22Rv1 (cell line): ENCODE data around the gene ZNF827.

Experiments
- H3K27ac ChIP-seq: fragments of 450-650 bp; 2 replicates; pipeline ENCODE4 v1.5.1; 2017
- ZFX ChIP-seq: fragments of 450-650 bp; IDR thresholded peaks from 2 replicates; pipeline ENCODE4 v1.6.1; 2017; ENCODE audit warnings: antibody characterized with exemption, borderline replicate concordance
- TF ChIP-seq, protein P1 (sequence below): fragments of 450-650 bp; IDR thresholded peaks from 2 replicates; pipeline ENCODE4 v1.5.1; 2017; ENCODE audit warnings: mild to moderate bottlenecking

Gene ZNF827

DNA sequence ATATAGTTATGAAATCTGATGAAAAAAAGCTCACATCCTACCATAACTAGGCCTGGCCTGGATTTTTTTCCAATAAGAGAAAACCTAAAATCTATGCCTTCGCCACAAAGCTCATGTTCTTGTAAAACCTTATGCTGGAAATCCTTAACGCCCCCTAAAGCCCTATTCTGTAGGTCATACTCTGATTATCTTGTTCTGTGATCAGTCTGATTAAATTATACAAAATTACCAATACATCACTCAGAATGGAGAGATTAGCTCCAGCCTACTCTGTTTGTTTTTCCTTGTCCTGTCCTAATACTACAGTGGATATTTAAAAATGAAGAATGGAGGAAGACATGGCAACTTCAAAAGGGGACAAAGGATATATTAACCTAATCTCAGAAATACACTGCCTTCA lies 7.2 kb downstream of the ZNF827 start:
- TF ChIP-seq, protein P1, sequence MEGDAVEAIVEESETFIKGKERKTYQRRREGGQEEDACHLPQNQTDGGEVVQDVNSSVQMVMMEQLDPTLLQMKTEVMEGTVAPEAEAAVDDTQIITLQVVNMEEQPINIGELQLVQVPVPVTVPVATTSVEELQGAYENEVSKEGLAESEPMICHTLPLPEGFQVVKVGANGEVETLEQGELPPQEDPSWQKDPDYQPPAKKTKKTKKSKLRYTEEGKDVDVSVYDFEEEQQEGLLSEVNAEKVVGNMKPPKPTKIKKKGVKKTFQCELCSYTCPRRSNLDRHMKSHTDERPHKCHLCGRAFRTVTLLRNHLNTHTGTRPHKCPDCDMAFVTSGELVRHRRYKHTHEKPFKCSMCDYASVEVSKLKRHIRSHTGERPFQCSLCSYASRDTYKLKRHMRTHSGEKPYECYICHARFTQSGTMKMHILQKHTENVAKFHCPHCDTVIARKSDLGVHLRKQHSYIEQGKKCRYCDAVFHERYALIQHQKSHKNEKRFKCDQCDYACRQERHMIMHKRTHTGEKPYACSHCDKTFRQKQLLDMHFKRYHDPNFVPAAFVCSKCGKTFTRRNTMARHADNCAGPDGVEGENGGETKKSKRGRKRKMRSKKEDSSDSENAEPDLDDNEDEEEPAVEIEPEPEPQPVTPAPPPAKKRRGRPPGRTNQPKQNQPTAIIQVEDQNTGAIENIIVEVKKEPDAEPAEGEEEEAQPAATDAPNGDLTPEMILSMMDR = no peak
- TF ChIP-seq ZFX = no peak

DNA sequence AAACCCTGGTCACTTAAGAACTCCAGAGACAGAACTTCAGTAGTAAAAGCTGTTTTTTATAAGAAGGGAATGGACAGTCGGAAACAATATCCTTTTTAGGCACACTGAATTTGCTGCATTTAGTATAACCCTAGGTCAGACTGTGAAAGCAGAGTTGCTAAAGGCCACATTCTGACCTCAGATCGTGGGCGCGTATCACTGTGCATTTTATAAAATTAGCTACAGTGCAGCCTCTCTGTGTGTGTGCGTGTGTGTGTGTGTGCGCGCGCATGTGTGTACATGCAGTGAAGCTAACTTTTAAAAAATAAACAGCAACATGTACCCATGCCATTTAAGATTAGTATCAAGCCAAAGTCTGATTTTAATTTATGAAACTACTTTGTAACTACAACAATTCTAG lies 8.0 kb downstream of the ZNF827 start:
- TF ChIP-seq, protein P1 = no peak
- TF ChIP-seq ZFX = no peak
- H3K27ac ChIP-seq = no peak overlapping the region

More for the DNA sequence above, 7.2 kb downstream of the ZNF827 start:
- H3K27ac ChIP-seq = no peak overlapping the region

GRCh38 chr4:145929415-145930178 lies 9.0 kb downstream of the ZNF827 start:
- TF ChIP-seq, protein P1 = no peak
- TF ChIP-seq ZFX = no peak
- no peak overlapping the region for H3K27ac ChIP-seq

- TF ChIP-seq, protein P1 = no peak
- TF ChIP-seq ZFX = no peak
- no peak overlapping the region for H3K27ac ChIP-seq
These were observed 9.9 kb downstream of the ZNF827 start for GRCh38 chr4:145928748-145929147.

- H3K27ac ChIP-seq = no peak overlapping the region
- TF ChIP-seq, protein P1 = no peak
- TF ChIP-seq ZFX = no peak
These were observed 11.6 kb downstream of the ZNF827 start for GRCh38 chr4:145927030-145927429.

- TF ChIP-seq, protein P1 = no peak
- no peak for TF ChIP-seq ZFX
- no peak overlapping the region for H3K27ac ChIP-seq
These were observed 17.4 kb downstream of the ZNF827 start for GRCh38 chr4:145921231-145921630.

GRCh38 chr4:145920205-145920604 lies 18.4 kb downstream of the ZNF827 start:
- H3K27ac ChIP-seq = no peak overlapping the region
- TF ChIP-seq, protein P1 = no peak
- no peak for TF ChIP-seq ZFX
